Endometrium (tissue), 2 donors: ENCODE data around the gene DOCK8.
"Not testable (repeated sequence)": the region's sequence is repeated elsewhere in the genome, so short reads cannot be mapped to it uniquely, and the experiment has no call there.

Source experiments
- FAIRE-seq: peaks from 2 replicates; lab custom pipeline; 2012; peaks lifted over from hg19 to GRCh38; lab: Jason Lieb, UNC
- donor health status: control.
- donor health status: control.

The DOCK8 gene

DNA sequence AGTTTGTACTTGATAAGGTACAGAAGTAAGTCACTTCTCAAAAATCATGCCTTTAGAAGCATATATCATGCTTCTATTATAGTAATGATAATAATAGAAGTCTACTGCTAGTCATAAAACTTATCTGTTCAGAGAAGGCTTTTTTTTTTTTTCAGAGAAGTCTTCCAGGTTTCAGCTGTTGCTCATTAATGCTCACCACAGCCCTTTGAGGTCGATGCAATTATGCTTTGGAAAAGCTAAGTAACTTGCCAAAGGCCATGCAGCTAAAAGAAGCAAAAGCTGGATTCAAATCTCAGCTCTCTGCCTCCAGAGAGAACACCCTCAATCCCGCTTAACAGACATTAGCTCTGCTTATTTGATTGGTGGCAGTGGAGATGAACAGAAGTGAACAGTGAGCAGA, 150.8 kb downstream of the DOCK8 start:
- FAIRE-seq: no peak

GRCh38 chr9:366620-367019, 152.0 kb downstream of the DOCK8 start:
- no peak for FAIRE-seq

GRCh38 chr9:370086-370485, 155.4 kb downstream of the DOCK8 start:
- no peak for FAIRE-seq

DNA sequence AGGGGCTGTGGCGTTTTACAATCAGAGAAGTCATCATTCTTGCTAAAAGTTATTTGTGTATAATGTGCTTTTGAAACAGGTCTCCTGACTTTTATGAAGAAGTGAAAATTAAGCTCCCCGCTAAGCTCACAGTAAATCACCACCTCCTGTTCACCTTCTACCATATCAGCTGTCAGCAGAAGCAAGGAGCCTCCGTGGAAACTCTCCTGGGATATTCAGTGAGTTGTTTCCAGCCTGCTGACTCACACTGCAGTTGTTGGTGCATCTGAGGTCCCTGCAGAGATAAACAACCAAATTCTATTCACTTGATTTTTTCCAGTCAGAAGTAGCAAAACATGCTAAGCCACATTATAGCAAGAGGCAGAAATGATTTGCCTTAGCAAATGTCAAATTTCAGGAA, 156.7 kb downstream of the DOCK8 start:
- no peak for FAIRE-seq

GRCh38 chr9:372128-372527, 157.5 kb downstream of the DOCK8 start:
- FAIRE-seq: no peak

DNA sequence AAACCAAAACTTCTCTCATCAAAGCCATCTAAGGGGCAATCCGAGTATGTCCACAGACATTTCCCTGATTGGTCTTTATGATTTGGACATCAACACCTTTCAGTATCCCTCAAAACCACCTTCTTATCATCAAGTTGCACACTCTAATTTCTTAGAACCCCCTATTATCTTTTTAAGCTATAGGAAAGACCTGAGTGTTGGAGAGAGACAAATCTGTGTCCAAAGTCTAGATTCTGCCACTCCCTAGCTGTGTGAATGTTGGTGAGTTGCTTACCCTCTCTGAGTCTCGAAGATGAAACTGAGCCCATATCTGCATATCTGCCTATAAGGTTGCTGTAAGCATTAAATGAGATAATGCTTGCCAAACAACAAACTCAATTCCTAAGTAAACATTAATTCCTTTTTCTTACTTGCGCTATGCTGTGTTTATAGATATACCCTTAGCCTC, 159.1 kb downstream of the DOCK8 start:
- no peak for FAIRE-seq

GRCh38 chr9:374736-375135, 160.1 kb downstream of the DOCK8 start:
- no peak for FAIRE-seq

DNA sequence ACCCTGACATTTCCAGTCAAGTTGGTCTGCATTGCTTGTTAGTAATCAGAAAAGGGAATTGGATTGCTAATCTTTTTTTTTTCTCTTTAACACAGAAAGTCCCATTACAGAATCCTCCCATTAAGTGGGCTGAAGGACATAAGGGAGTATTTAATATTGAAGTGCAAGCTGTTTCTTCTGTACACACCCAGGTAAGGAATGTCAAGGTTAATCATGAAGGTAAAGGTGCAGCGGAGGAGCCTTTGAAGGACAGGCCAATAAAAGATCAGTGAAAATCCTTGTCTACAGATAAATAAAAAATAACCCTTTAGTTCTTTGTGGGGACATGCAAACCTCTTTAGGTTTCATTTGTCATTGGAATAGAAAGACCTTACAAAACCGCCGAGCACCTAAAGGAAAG, 161.4 kb downstream of the DOCK8 start:
- no peak for FAIRE-seq

- no peak for FAIRE-seq
Measured at GRCh38 chr9:378263-378662, 163.6 kb downstream of the DOCK8 start.

- FAIRE-seq: no peak
Measured at GRCh38 chr9:382383-382782, 167.7 kb downstream of the DOCK8 start.

- peak; percentile 72 for FAIRE-seq
Measured at GRCh38 chr9:385818-386398, 171.2 kb downstream of the DOCK8 start.

DNA sequence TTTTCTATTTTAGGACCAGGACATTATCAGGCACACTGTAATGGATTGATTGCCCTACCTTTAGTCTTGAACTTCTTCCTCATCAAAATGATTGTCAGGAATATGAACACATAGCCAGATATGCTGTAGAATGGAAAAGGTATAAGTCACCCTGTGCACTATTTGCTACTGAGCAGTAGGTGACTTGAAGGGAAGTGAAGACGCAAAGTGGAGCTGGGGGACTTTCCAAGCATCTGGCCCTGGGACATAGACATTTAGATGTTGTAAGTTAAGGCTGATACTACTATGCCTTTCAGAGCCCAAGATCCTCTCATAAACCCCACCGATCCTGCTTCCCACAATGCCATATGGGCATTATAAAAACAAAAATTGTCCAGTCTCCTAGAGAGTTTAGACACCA, 174.5 kb downstream of the DOCK8 start:
- no peak for FAIRE-seq

DNA sequence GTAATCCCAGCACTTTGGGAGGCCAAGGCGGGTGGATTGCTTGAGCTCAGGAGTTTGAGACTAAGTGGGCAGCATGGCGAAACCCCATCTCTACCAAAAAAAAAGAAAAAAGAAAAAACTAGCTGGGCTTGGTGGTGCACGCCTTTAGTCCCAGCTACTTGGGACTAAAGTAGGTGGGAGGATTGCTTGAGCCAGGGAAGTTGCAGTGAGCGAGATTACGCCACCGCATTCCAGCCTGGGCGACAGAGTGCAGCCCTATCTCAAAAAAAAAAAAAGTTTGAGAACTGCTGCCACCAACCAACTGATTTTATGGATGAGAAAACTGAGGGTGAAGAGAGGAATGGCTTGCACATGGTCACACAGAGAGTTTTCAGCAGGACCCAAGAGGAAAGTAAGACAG, 175.1 kb downstream of the DOCK8 start:
- no peak for FAIRE-seq

DNA sequence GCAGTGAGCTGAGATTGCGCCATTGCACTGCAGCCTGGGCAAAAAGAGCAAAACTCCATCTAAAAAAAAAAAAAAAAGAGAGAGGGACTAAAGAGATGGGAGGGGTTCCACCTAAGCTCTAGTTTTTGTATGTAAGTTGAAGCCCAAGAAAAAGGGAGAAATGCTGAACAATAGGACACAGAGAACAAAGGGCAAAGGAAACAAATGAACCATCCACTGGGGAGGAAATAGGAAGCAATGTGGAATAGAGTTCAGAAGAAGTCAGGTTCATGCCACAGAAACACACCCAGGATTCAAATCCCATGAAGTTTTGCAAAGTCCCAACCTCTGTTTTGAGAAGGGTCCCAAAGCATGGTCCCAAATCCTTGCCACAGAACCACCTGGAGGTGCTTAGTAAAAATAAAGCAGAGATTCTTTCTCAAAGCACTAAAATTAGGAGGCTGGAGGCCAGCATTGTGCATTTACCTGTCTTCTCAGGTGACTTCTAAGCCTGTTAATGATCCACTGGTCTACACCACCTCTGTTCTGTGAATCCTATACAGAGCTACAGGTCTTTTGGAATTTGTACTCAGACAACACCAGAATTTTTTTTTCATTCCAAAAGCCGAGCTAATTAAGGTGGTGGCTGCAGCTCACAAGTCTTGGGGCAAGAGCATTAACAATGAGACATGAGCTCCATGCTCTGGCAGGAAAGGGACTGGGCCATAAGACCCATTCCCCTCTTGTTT, 177.6 kb downstream of the DOCK8 start:
- FAIRE-seq: no peak

- no peak for FAIRE-seq
Measured at GRCh38 chr9:394347-395052, 179.8 kb downstream of the DOCK8 start.

DNA sequence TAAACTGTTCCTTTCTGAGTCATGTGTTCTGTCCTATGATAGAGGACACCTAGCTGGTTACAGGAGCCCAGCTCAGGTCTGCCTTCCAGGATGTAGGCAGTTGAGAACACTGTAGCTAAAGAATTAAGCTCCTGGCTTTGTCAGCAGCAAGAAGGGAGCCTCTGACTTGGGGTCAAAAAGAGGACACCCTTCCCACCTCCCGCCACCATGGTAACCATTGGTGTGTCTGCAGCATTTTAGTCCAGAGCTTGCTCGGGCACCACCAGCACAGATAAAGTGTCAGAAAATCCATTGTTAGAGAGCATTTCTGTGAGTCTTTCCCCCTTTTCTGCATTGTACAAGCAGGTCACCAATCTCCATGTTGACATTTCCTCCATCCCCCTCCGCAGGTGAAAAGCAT, 181.7 kb downstream of the DOCK8 start:
- no peak for FAIRE-seq

DNA sequence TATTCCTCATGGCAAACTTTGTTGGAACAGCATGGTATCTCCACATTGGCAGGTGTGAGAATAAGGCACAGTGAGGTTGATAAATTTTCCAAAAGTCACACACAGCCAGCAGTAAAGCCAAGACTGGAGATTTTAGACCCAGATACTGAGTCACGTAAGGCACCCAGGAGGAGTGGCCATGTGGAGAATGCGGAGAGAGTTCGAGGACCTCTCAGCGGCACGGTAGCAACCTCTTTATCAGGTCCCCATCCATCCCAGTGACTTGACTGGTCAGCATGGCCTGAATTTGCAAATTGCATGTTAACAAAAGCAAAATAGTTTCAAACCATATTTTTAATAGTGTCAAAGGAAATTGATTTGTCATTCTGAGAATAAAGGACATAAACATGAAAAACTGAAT, 183.4 kb downstream of the DOCK8 start:
- FAIRE-seq: no peak

DNA sequence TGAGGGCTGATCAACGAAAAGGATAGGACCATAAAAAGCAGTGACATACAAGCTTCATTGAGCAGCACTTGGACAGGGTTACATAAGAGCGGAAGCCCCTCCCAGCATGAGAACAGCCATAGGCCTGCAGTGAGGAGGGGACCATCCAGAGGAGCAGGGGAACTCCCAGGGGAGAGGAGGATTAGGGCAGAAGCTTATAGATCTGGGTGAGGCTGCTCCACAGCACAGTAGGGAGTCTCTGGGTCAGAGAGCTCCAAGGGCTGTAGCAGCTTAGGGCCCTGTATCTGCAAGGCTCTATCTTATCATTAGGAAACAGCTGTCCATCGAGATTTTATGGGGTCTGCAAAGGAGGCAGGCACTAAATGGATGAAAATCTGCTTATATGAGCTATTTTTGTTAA, 186.6 kb downstream of the DOCK8 start:
- FAIRE-seq: no peak

GRCh38 chr9:404234-404633, 189.6 kb downstream of the DOCK8 start:
- no peak for FAIRE-seq

DNA sequence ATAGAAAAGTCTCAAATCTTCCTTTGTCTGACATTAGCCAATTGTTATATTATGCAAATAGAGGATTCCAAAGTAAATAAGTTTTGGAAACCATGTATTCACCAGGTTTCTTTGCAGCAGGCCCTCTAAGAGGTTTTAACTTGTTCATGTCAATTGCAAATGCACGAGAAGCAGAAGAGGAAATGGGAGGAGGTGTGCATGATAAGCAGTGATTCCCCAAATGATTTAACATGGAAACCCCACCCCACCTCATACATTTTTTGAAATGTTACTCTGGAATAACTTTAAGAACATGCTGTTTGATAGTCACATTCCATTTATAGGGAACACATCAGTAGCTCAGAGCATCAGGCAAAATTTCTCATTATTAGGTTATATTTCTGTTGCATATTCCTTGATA, 190.7 kb downstream of the DOCK8 start:
- no peak for FAIRE-seq

DNA sequence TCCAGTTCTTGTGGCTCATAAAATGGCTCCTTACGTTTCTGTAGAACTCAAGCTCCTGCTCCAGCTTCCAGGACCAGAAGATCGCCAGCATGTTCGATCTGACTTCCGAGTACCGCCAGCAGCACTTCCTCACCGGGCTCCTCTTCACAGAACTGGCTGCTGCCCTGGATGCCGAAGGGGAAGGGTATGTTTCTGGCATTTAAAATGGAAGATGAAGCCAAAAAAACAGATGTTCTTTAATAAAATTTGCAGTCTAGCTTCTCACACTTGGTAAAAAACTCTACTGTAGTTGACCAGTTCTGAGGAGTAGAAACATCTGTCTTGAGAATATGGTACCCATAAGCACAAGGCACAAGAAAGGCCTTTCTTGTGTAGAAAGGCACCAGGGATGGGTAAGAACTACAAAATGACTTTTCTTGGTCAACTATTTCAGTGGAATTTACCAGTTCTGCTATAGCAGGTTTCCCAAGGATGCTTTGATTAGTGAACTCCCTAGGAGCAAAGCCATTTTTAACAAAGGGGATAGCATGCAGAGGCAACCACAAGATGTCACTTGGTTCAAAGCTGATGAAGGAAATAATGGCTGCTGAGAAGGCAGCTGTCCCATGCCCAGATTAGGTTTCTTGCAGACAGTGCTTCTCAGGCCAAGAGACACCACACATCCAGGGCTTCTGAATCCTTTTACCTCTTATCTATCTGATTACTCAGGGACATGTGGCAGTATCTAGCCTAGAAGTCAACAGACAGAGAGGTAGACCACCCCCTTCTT, 192.4 kb downstream of the DOCK8 start:
- FAIRE-seq: no peak

GRCh38 chr9:409655-410054, 195.0 kb downstream of the DOCK8 start:
- not testable (repeated sequence) for FAIRE-seq

DNA sequence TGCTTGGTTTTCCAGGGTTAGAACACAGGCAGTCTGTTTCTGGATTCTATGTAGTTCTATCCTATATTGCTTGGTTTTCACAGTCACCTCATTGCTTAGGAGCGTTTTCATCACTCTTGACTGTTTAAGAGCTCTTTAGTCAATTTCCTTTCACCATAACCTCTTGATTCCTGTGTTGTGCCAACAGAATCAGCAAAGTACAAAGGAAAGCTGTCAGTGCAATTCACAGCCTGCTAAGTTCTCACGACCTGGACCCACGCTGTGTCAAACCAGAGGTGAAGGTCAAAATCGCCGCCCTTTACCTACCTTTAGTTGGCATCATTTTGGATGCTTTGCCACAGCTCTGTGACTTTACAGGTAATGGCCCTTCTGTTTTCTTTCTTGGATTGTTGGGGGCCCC, 199.9 kb downstream of the DOCK8 start:
- FAIRE-seq: no peak
